HepG2 (cell line): ENCODE results near the gene HABP4. TPM values are rescaled to one million over a fixed set of nuclear protein-coding genes. Genes with fewer than 3 reads are reported as not detected.
A peak's percentile ranks its signal among the peaks of the same experiment; 100 is the strongest.

ENCODE experiments used
- ATAC-seq: fragments of 200-7000 bp; cut with Tn5 transposase; 3 replicates; pipeline ENCODE4 v1.9.1; 2020; ENCODE audit warnings: mild to moderate bottlenecking, moderate library complexity
- BruUV-seq: library from RNA; stranded (reverse); fragments of 400-500 nt; replicated peaks from 2 replicates; lab custom pipeline; 2021; lab: Mats Ljungman, UMichigan
- CTCF ChIA-PET: fragments of 300-600 bp; formaldehyde crosslinking; extraction: SDS; loops from one replicate; lab custom pipeline; 2021; ENCODE audit warnings: low total read pairs, inconsistent platforms, low intra/inter-chr PET ratio; lab: Yijun Ruan, JAX
- POLR2A ChIA-PET: fragments of 350-600 bp; sonication (Branson Sonifier 250); formaldehyde crosslinking; loops from one replicate; lab custom pipeline; 2020; ENCODE audit warnings: antibody characterized with exemption, inconsistent platforms; lab: Yijun Ruan, JAX
- DNase-seq: peaks from one replicate; pipeline ENCODE4 v3.0.0-alpha.2; 2015; ENCODE audit warnings: low spot score
- FAIRE-seq: peaks from 3 replicates; lab custom pipeline; 2011; peaks lifted over from hg19 to GRCh38; lab: Jason Lieb, UNC
- H2AFZ ChIP-seq: one replicate; pipeline ENCODE4 v1.6.1; 2011; ENCODE audit warnings: low read length, inconsistent platforms
- H3K27ac ChIP-seq: fragments of 300-600 bp; 3 replicates; pipeline ENCODE4 v1.8.0; 2011; ENCODE audit warnings: mixed run types, mild to moderate bottlenecking, mixed read lengths, low read length, inconsistent platforms; ENCODE audit not compliant: insufficient read depth; ENCODE audit errors: extremely low read length
- H3K27me3 ChIP-seq, 2 experiments: fragments of 200-600 bp in 1 of 2; 2 replicates in 1 of 2; 3 replicates in 1 of 2; pipeline versions ENCODE4 v1.6.0 to v1.8.0; 2011; ENCODE audit warnings: low read length in 2 of 2, mild to moderate bottlenecking in 2 of 2, moderate library complexity in 2 of 2, inconsistent platforms in 1 of 2; ENCODE audit not compliant: insufficient read depth in 2 of 2, control insufficient read depth in 1 of 2
- H3K36me3 ChIP-seq, 2 experiments: fragments of 200-600 bp in 1 of 2; replicated peaks in 1 of 2; 2 replicates in 1 of 2; 3 replicates in 1 of 2; pipeline versions ENCODE4 v1.5.1 to v1.8.0; 2011; ENCODE audit warnings: low read length in 2 of 2, inconsistent platforms in 1 of 2; ENCODE audit not compliant: insufficient read depth in 2 of 2, control insufficient read depth in 1 of 2
- H3K4me1 ChIP-seq: 2 replicates; pipeline ENCODE4 v1.5.1; 2012; ENCODE audit warnings: low read length, inconsistent platforms; ENCODE audit not compliant: insufficient read depth
- H3K4me2 ChIP-seq: 2 replicates; pipeline ENCODE4 v1.6.0; 2011; ENCODE audit warnings: low read depth, low read length, inconsistent platforms
- H3K4me3 ChIP-seq, 3 experiments: fragments of 200-600 bp in 1 of 3; sonication (generic), shearing (Covaris generic) in 1 of 3; replicated peaks in 1 of 3; 2 replicates each; pipeline ENCODE4 v1.5.1; 2011 to 2016; ENCODE audit warnings: low read length in 3 of 3, inconsistent platforms in 2 of 3, low read depth in 2 of 3, mild to moderate bottlenecking in 2 of 3, control low read depth in 1 of 3, mixed read lengths in 1 of 3; ENCODE audit not compliant: insufficient read depth in 1 of 3
- H3K79me2 ChIP-seq: one replicate; pipeline ENCODE4 v1.6.1; 2011; ENCODE audit warnings: low read length, inconsistent platforms; ENCODE audit not compliant: insufficient read depth
- H3K9ac ChIP-seq: 2 replicates; pipeline ENCODE4 v1.6.0; 2011; ENCODE audit warnings: mild to moderate bottlenecking, low read depth, low read length, inconsistent platforms; ENCODE audit not compliant: insufficient read depth
- H3K9me3 ChIP-seq: 2 replicates; pipeline ENCODE4 v1.5.1; 2012; ENCODE audit warnings: mild to moderate bottlenecking, low read length
- H4K20me1 ChIP-seq: 2 replicates; pipeline ENCODE4 v1.6.0; 2011; ENCODE audit warnings: inconsistent platforms, mild to moderate bottlenecking, low read length, moderate library complexity; ENCODE audit not compliant: insufficient read depth
- ADNP ChIP-seq: sonication (generic); formaldehyde crosslinking; IDR thresholded peaks from 2 replicates; pipeline ENCODE4 v1.4.0; 2020; ENCODE audit warnings: missing genetic modification reagents
- ATM ChIP-seq: fragments of 450-650 bp; IDR thresholded peaks from 2 replicates; pipeline ENCODE4 v1.7.1; 2017; ENCODE audit warnings: mild to moderate bottlenecking, borderline replicate concordance
- HDAC1 ChIP-seq: sonication (generic); formaldehyde crosslinking; IDR thresholded peaks from 2 replicates; pipeline ENCODE4 v1.5.1; 2020; ENCODE audit warnings: mild to moderate bottlenecking, missing genetic modification reagents
- HMG20A ChIP-seq: IDR thresholded peaks from 2 replicates; pipeline ENCODE4 v1.6.1; 2016; ENCODE audit warnings: borderline replicate concordance
- HOXA9 ChIP-seq: sonication (generic); formaldehyde crosslinking; IDR thresholded peaks from 2 replicates; pipeline ENCODE4 v1.8.1; 2022; ENCODE audit warnings: missing genetic modification reagents, mild to moderate bottlenecking, moderate library complexity, borderline replicate concordance
- MAF1 ChIP-seq: sonication (generic); formaldehyde crosslinking; IDR thresholded peaks from 2 replicates; pipeline ENCODE4 v1.5.0; 2020; ENCODE audit warnings: missing genetic modification reagents, borderline replicate concordance
- NFE2L2 ChIP-seq: fragments of 150-350 bp; IDR thresholded peaks from 2 replicates; pipeline ENCODE4 v1.6.1; 2014; ENCODE audit warnings: low read length
- NFIB ChIP-seq: sonication (generic); formaldehyde crosslinking; IDR thresholded peaks from 2 replicates; pipeline ENCODE4 v1.9.0; 2021; ENCODE audit warnings: missing genetic modification reagents, mild to moderate bottlenecking, borderline replicate concordance
- SAP130 ChIP-seq: IDR thresholded peaks from 2 replicates; pipeline ENCODE4 v1.6.1; 2016; ENCODE audit warnings: low read depth
- SP5 ChIP-seq: IDR thresholded peaks from 2 replicates; pipeline ENCODE4 v1.6.1; 2016; ENCODE audit warnings: low read depth, borderline replicate concordance
- WGBS: methylation state at CpG from one replicate; pipeline ENCODE4 v1.1.6; 2017; ENCODE audit warnings: low lambda C conversion rate; 5-methylcytosine and 5-hydroxymethylcytosine counted together
- in situ Hi-C: cut with HindIII; loops from 2 replicates; pipeline ENCODE4 v1.10.0; 2017; ENCODE audit warnings: low pct_unique_long_range_greater_than_20kb; ENCODE audit not compliant: extremely low pct_ligation_motif_present
- intact Hi-C: fragments of 100-400 bp; cut with micrococcal nuclease; formaldehyde crosslinking; loops from one replicate; pipeline ENCODE4 v1.10.0; 2022; ENCODE audit not compliant: unreplicated experiment
- polyA plus RNA-seq, 8 experiments: library from polyadenylated mRNA; depleted of rRNA in 3 of 8; stranded (reverse) in 7 of 8; unstranded in 1 of 8; fragments of >200 nt; fragmentation: Illumina TruSeq in 4 of 8; extraction: Trizol in 4 of 8; gene quantifications; 2 replicates each; pipeline versions ENCODE4 v1.2.1 to v1.2.3, GENCODE V29; 2011 to 2016; ENCODE audit warnings: low read depth in 4 of 8, missing spikeins in 1 of 8, mixed read lengths in 1 of 8; ENCODE audit not compliant: insufficient read depth in 1 of 8
- total RNA-seq, 5 experiments: library from RNA; depleted of rRNA; stranded (reverse); fragments of >200 nt; fragmentation: Illumina TruSeq; extraction: Trizol; gene quantifications; 2 replicates each; pipeline ENCODE4 v1.2.3, GENCODE V29; 2016; ENCODE audit warnings: low read depth in 1 of 5
- TF ChIP-seq, protein P1 (sequence below): IDR thresholded peaks from 2 replicates; pipeline ENCODE4 v1.6.1; 2016; ENCODE audit warnings: missing compliant biosample characterization, missing genetic modification reagents, borderline replicate concordance

HABP4 gene
- total and polyA plus RNA-seq, 2 of the 13 experiments (the other 11 are each of a cell fraction or from before 2014, with no cell fraction given) = 14.3 to 26.6 TPM

DNA sequence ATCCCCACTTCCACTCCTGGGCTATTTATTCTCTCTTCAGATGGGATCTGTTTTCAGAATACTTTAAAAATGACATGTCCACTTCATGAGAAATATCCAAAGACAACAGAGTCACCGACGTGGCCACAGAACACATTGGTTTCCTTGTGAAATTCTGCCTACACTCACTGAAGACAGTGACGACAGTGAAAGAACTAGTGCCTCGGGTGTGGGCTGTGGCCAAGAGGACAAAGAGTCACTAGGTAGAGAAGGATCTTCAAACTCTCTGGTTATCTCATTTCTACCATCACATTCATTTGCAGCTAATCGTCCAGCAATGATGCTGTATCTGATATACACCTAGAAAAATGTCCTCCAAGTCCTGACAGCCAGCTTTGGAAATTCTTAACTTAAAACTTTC lies 59.1 kb downstream of the HABP4 start (continued):
- no peak for TF ChIP-seq SAP130

DNA sequence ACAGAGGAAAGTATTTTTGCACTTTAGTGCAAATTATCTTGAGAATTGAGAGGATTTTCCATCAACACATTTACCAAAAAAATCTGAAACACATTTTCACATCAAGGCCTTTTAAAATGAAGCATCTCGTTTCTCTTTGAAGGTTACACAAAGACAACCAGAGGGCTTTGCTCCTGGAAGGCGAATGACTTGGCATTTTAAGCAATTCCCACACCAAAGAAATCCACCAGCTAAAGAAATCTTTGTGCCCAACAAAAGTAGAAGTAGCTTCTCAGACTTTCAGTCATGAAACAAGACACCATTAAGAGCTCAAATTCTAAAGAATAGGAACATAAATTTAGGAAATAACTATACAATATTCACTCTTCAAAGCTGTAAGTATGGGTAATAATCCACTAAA lies 59.9 kb downstream of the HABP4 start:
- Histone ChIP-seq H3K36me3 (peaks cover 14 to 59% of the 10 kb centered on the region in 2 experiments), H3K27ac (no peak overlapping the region), H3K27me3 (no peaks in the 10 kb centered on the region), H3K4me1 (no peaks in the 10 kb centered on the region), H3K4me2 (no peak overlapping the region), H4K20me1 (no peaks in the 10 kb centered on the region), H3K79me2 (no peaks in the 10 kb centered on the region), H3K9me3 (no peaks in the 10 kb centered on the region), H3K9ac (no peak overlapping the region), H3K4me3 (no peak overlapping the region), H2AFZ (no peak overlapping the region)
- no TSS peak for BruUV-seq
- CTCF ChIA-PET = no interaction called here
- intact Hi-C loops (no loop called here), in situ Hi-C loops (no loop called here)
- ATAC-seq = no peak
- POLR2A ChIA-PET = no interaction called here
- WGBS = 92% methylated on average over 2 of the region's 2 CpGs
- no peak for DNase-seq
- TF ChIP-seq NFE2L2 = 0 out of 2 replicates have a peak, but pooled peaks have one; percentile 33
- TF ChIP-seq SP5 (CRISPR knock-in tag) = no peak
- no peak for TF ChIP-seq HMG20A (CRISPR knock-in tag)
- no peak for TF ChIP-seq NFIB
- FAIRE-seq = no peak

DNA sequence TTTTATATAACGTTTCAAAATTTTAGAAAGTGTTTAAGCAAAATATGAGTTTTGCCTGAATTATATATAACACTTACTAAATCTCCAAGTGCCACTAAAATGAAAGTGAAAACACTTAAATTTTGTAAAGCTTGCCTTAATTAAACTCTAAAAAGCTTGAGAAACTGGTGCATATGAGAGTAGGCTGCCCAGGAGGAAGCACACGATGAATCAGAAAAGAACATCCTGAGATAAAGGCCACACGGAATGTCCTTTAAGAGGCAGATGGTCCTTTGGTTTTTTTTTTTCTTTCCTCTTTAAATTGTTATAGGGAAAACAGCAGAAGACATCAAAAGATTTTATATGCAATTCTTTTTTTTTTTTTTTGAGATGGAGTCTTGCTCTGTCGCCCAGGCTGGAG lies 60.3 kb downstream of the HABP4 start:
- POLR2A ChIA-PET = no interaction called here
- H3K9ac ChIP-seq = no peak overlapping the region
- FAIRE-seq = no peak
- no peak overlapping the region for H3K4me2 ChIP-seq
- BruUV-seq = no TSS peak
- no peaks in the 10 kb centered on the region for H3K9me3 ChIP-seq
- no peaks in the 10 kb centered on the region for H3K4me1 ChIP-seq
- 97% methylated on average over 4 of the region's 4 CpGs for WGBS
- in situ Hi-C loops (no loop called here), intact Hi-C loops (no loop called here)
- no peak overlapping the region for H3K4me3 ChIP-seq
- H3K79me2 ChIP-seq = no peaks in the 10 kb centered on the region
- H3K27me3 ChIP-seq = no peaks in the 10 kb centered on the region
- CTCF ChIA-PET = no interaction called here
- H2AFZ ChIP-seq = no peak overlapping the region
- TF ChIP-seq HDAC1 (CRISPR knock-in tag) (no peak), MAF1 (CRISPR knock-in tag) (no peak), ATM (no peak), HOXA9 (CRISPR knock-in tag) (no peak), ADNP (CRISPR knock-in tag) (no peak)
- TF ChIP-seq, protein P1, sequence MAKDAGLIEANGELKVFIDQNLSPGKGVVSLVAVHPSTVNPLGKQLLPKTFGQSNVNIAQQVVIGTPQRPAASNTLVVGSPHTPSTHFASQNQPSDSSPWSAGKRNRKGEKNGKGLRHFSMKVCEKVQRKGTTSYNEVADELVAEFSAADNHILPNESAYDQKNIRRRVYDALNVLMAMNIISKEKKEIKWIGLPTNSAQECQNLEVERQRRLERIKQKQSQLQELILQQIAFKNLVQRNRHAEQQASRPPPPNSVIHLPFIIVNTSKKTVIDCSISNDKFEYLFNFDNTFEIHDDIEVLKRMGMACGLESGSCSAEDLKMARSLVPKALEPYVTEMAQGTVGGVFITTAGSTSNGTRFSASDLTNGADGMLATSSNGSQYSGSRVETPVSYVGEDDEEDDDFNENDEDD = no peak
- no peak for ATAC-seq
- H4K20me1 ChIP-seq = no peaks in the 10 kb centered on the region
- H3K27ac ChIP-seq = no peak overlapping the region
- no peak for DNase-seq
- H3K36me3 ChIP-seq = peaks cover 14 to 62% of the 10 kb centered on the region in 2 experiments
